ENCODE results near the gene NR1D1.
A peak's percentile ranks its signal among the peaks of the same experiment; 100 is the strongest.

Gene NR1D1

DNA sequence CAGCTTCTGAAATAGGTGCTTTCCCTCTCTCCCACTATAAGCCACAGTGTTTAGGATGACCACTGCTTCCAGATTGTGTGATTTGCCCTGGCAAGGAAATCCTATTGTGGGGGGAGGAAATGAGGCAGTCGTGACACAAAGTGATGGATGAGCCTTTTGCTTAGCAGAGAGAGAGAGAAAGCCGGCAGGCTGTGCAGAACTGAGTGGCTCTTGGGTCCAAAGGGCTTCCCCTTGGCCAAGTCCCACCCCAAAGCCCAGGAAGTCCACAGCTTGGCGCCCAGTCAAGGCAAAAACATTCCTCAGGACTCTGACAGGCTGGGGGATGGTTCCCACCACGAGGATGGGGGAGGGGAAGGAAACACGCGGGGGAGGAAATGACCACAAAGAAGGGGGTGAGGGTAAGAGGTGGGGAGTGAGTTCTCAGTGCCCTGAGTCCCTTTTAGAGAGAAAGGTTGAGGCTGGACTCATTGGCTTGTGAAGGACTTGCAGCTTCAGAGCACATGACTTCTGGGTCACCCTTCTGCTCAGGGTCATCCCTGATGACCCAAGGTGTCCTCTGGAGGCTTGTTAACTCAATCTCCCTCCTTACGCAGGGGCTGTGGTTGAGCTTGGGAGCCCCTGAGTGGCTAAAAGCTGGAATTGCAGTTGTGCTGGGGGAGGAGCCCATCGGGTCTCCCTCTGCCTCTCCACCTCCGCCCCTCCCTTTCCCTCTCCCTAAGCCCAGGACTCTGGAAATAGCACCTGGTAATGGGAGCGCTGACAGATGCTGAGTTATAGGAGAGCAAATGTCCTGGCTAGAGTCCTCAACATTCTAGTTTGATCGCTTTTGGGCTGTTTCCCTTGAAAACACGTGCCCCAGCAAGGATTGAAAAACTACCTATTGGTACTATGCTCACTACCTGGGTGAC is 11.1 kb upstream of the NR1D1 start:
- Histone ChIP-seq H3K4me1 (ENCODE audit: low read length) (peaks cover 35% of the 10 kb centered on the region), H3K27me3 (replicated peaks; ENCODE audit: insufficient read depth, low read length) (no peaks in the 10 kb centered on the region), H3K4me3 (ENCODE audit: low read length) (peak overlapping the region; percentile 25; the same call in 1 of the 2 replicates), H3K9ac (ENCODE audit: low read length) (peak overlapping the region; percentile 41), H3F3A (ENCODE audit: insufficient read depth, low read length) (0 out of 2 replicates have a peak, but pooled peaks cover 2% of the 10 kb centered on the region), H4K20me1 (ENCODE audit: insufficient read depth, low read length) (no peaks in the 10 kb centered on the region), H3K36me3 (replicated peaks; ENCODE audit: insufficient read depth, low read length) (no peaks in the 10 kb centered on the region), H3K4me2 (ENCODE audit: low read depth, low read length) (peak overlapping the region; percentile 84), H3K9me3 (replicated peaks; ENCODE audit: insufficient read depth, low read length) (no peaks in the 10 kb centered on the region), H2AFZ (ENCODE audit: low read length) (peak overlapping the region; percentile 91), H3K9me2 (replicated peaks; ENCODE audit: insufficient read depth, low read length) (no peaks in the 10 kb centered on the region), H3K79me2 (ENCODE audit: low read length) (no peaks in the 10 kb centered on the region), H3K27ac (ENCODE audit: low read length) (no peak overlapping the region)
- TF ChIP-seq, protein P1, sequence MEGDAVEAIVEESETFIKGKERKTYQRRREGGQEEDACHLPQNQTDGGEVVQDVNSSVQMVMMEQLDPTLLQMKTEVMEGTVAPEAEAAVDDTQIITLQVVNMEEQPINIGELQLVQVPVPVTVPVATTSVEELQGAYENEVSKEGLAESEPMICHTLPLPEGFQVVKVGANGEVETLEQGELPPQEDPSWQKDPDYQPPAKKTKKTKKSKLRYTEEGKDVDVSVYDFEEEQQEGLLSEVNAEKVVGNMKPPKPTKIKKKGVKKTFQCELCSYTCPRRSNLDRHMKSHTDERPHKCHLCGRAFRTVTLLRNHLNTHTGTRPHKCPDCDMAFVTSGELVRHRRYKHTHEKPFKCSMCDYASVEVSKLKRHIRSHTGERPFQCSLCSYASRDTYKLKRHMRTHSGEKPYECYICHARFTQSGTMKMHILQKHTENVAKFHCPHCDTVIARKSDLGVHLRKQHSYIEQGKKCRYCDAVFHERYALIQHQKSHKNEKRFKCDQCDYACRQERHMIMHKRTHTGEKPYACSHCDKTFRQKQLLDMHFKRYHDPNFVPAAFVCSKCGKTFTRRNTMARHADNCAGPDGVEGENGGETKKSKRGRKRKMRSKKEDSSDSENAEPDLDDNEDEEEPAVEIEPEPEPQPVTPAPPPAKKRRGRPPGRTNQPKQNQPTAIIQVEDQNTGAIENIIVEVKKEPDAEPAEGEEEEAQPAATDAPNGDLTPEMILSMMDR (IDR thresholded peaks at IDR 0.05; ENCODE audit: low read length): peak; percentile 88
- TF ChIP-seq EZH2phosphoT487 (IDR thresholded peaks at IDR 0.05; ENCODE audit: low read length): no peak
- peak; percentile 88 for DNase-seq

DNA sequence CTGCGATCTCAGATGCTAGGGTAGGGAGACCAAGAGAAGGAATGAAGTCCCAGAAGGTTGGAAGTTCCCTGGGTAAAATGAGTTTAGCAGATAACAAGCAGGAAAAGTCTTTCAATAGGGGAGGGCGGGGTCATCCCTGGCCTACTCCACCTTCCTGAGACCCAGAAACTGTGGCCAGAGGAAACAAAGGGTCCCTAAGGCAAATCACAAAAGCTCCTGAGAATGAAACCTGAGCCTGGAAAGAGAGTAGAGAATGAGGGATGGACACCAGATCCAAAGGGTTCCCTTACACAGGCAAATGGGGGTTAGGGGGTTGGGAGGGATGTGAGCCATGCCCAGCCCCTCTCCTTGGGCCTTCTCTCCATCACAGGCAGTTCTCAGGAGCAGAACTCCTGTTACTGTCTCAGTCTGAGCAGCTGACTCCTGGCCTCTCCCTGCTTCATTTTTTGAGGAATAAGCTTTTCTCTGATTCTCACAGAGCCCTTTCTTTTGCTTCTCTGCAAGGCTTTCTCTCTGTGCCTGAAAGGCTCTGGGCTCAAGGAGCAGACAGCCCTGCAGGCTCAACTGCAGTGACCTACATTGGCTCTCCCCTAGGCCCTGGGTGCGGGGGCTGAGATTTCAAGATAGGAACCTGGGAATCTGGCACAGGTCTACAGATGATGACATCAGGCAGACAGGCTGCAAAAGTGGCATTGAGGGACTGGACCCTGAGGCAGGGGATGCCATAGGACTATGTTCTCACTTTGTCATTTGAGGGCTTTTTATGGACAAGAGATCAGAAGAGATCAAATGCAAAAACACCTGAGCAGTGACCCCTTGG is 9.8 kb upstream of the NR1D1 start:
- Histone ChIP-seq H4K20me1 (ENCODE audit: insufficient read depth, low read length) (no peaks in the 10 kb centered on the region), H2AFZ (ENCODE audit: low read length) (no peak overlapping the region), H3K4me1 (ENCODE audit: low read length) (peaks cover 41% of the 10 kb centered on the region), H3K4me3 (ENCODE audit: low read length) (no peak overlapping the region), H3K27ac (ENCODE audit: low read length) (no peak overlapping the region), H3K4me2 (ENCODE audit: low read depth, low read length) (no peak overlapping the region), H3F3A (ENCODE audit: insufficient read depth, low read length) (0 out of 2 replicates have a peak, but pooled peaks cover 2% of the 10 kb centered on the region), H3K9ac (ENCODE audit: low read length) (no peak overlapping the region), H3K27me3 (replicated peaks; ENCODE audit: insufficient read depth, low read length) (no peaks in the 10 kb centered on the region), H3K9me3 (replicated peaks; ENCODE audit: insufficient read depth, low read length) (no peaks in the 10 kb centered on the region), H3K9me2 (replicated peaks; ENCODE audit: insufficient read depth, low read length) (no peaks in the 10 kb centered on the region), H3K79me2 (ENCODE audit: low read length) (no peaks in the 10 kb centered on the region), H3K36me3 (replicated peaks; ENCODE audit: insufficient read depth, low read length) (no peaks in the 10 kb centered on the region)
- TF ChIP-seq, protein P1 (IDR thresholded peaks at IDR 0.05; ENCODE audit: low read length): no peak
- TF ChIP-seq EZH2 (optimal IDR thresholded peaks at IDR 0.05; ENCODE audit: low read depth, low read length): no peak
- TF ChIP-seq EZH2phosphoT487 (IDR thresholded peaks at IDR 0.05; ENCODE audit: low read length): no peak
- no peak for DNase-seq

DNA sequence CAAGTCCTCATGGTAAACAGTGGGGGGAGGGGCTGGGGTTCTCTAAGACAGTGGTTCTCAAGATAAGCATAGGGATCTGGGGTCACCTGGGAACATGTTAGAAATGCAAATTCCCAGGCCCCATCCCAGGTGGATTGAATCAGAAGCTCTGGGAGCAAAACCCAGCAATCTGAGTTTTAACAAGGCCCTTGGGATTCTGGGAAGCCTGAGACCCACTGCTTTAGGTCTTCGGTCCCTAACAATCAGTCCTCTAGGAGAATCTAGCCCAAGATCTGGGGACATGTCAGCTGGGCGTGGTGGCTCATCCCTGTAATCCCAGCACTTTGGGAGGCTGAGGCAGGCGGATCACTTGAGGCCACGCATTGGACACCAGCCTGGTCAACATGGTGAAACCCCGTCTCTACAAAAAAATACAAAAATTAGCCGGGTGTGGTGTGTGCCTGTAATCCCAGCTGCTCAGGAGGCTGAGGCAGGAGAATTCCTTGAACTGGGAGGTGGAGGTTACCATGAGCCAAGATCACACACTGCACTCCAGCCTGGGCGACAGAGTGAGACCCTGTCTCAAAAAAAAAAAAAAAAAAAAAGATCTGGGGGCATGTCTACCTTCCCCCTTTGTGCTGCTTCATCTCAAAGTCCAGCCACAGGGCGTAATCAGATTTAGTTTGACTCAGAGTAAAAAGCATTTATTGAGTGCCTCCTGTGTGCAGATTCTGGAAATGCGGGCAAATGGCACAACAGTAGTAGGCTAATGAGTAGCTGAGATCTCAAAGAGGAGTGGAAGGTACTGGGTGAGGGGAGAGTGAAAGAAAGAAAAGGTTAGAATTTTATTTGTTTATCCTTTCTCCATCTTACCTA is 8.8 kb upstream of the NR1D1 start:
- Histone ChIP-seq H3K4me1 (ENCODE audit: low read length) (peaks cover 51% of the 10 kb centered on the region), H3K9ac (ENCODE audit: low read length) (no peak overlapping the region)

More for the DNA sequence above, 8.8 kb upstream of the NR1D1 start:
- Histone ChIP-seq H2AFZ (ENCODE audit: low read length) (no peak overlapping the region), H3K36me3 (replicated peaks; ENCODE audit: insufficient read depth, low read length) (no peaks in the 10 kb centered on the region), H3K4me2 (ENCODE audit: low read depth, low read length) (no peak overlapping the region), H4K20me1 (ENCODE audit: insufficient read depth, low read length) (no peaks in the 10 kb centered on the region), H3F3A (ENCODE audit: insufficient read depth, low read length) (peaks cover 7% of the 10 kb centered on the region; the same call in 1 of the 2 replicates), H3K79me2 (ENCODE audit: low read length) (no peaks in the 10 kb centered on the region), H3K27me3 (replicated peaks; ENCODE audit: insufficient read depth, low read length) (no peaks in the 10 kb centered on the region), H3K9me2 (replicated peaks; ENCODE audit: insufficient read depth, low read length) (no peaks in the 10 kb centered on the region), H3K27ac (ENCODE audit: low read length) (no peak overlapping the region), H3K9me3 (replicated peaks; ENCODE audit: insufficient read depth, low read length) (no peaks in the 10 kb centered on the region), H3K4me3 (ENCODE audit: low read length) (no peak overlapping the region)
- no peak for TF ChIP-seq EZH2 (optimal IDR thresholded peaks at IDR 0.05; ENCODE audit: low read depth, low read length)
- TF ChIP-seq, protein P1 (IDR thresholded peaks at IDR 0.05; ENCODE audit: low read length): no peak
- peak; percentile 26 for DNase-seq

Measured in MM.1S (cell line).